ENCODE results near the gene MERTK. TPM values are rescaled to one million over a fixed set of nuclear protein-coding genes. Genes with fewer than 3 reads are reported as not detected.

Gene MERTK
- total and polyA plus RNA-seq, 10 of the 15 experiments (the other 5 are each of a cell fraction or from before 2014, with no cell fraction given): 0.13 to 30.6 (median 0.50) TPM

- ATAC-seq: no peak
- DNase-seq (ENCODE audit: low read depth, low spot score): no peak
- H3K4me2 ChIP-seq (ENCODE audit: control insufficient read depth, insufficient read depth): no peak overlapping the region
- no peak overlapping the region for H3K9ac ChIP-seq (ENCODE audit: control insufficient read depth, insufficient read depth, low read length)
- no peak overlapping the region for H2AFZ ChIP-seq (ENCODE audit: control insufficient read depth, low read depth, low read length)
- no peak for FAIRE-seq
- no peak overlapping the region for H3K27ac ChIP-seq (ENCODE audit: control insufficient read depth, insufficient read depth)
- peaks cover 6% of the 10 kb centered on the region for H3K4me1 ChIP-seq (ENCODE audit: control insufficient read depth, insufficient read depth, low read length)
- intact Hi-C loops (cut with micrococcal nuclease; ENCODE audit: unreplicated experiment) (no loop called here), in situ Hi-C loops (cut with MboI) (no loop called here)
- POLR2A ChIA-PET: no interaction called here
- no TSS peak for BruUV-seq (replicated peaks)
- SMC1A ChIA-PET (ENCODE audit: uncharacterized antibody, unreplicated experiment): no interaction called here
- no peaks in the 10 kb centered on the region for H3K79me2 ChIP-seq (ENCODE audit: control insufficient read depth, insufficient read depth, low read length)
- 48% methylated on average over 11 of the region's 11 CpGs for WGBS (ENCODE audit: insufficient coverage, insufficient replicate concordance, low lambda C conversion rate, missing lambda C conversion rate)
- RAD21 ChIA-PET (ENCODE audit: unreplicated experiment): no interaction called here
- no peaks in the 10 kb centered on the region; the same call in 2 of the 3 replicates for H3K9me3 ChIP-seq (replicated peaks; ENCODE audit: control insufficient read depth, insufficient read depth, low read length)
- no peaks in the 10 kb centered on the region for H4K20me1 ChIP-seq (ENCODE audit: control insufficient read depth, insufficient read depth)
- CTCF ChIA-PET: interaction anchor here (1.0 kb wide), 1 partner anchor 9 kb away, joined by 3 read pairs; no protein-coding TSS in a partner anchor
- no peaks in the 10 kb centered on the region for H3K36me3 ChIP-seq (ENCODE audit: control insufficient read depth in 2 of 2, insufficient read depth in 2 of 2, low read length in 1 of 2)
- no peaks in the 10 kb centered on the region for H3K27me3 ChIP-seq (replicated peaks in 1 of 2; ENCODE audit: control insufficient read depth in 2 of 2, insufficient read depth in 2 of 2, low read length in 1 of 2)
- TF ChIP-seq KDM1A (IDR thresholded peaks at IDR 0.05; ENCODE audit: borderline replicate concordance) (no peak), NKRF (conservative IDR thresholded peaks at IDR 0.05) (no peak), TCF12 (IDR thresholded peaks at IDR 0.05; ENCODE audit: low read depth, low read length) (no peak), ZNF622 (IDR thresholded peaks at IDR 0.05) (no peak), RAD21 (IDR thresholded peaks at IDR 0.05; ENCODE audit: insufficient read depth, low read depth, low read length) (no peak), EGR1 (IDR thresholded peaks at IDR 0.05; ENCODE audit: borderline replicate concordance in 1 of 2, low read depth in 2 of 2, low read length in 2 of 2) (no peak), SREBF2 (IDR thresholded peaks at IDR 0.05; ENCODE audit: low read length) (no peak), ZBTB11 (CRISPR knock-in tag; IDR thresholded peaks at IDR 0.05) (no peak), JUND (IDR thresholded peaks at IDR 0.05; ENCODE audit: low read depth, low read length) (no peak), STAT3 (IDR thresholded peaks at IDR 0.05; ENCODE audit: low read depth, low read length) (no peak), ZNF217 (IDR thresholded peaks at IDR 0.05) (no peak), SRF (IDR thresholded peaks at IDR 0.05; ENCODE audit: low read depth in 2 of 2, low read length in 2 of 2) (no peak), HDGF (IDR thresholded peaks at IDR 0.05) (no peak), ZNF384 (IDR thresholded peaks at IDR 0.05; ENCODE audit: borderline replicate concordance, low read depth, low read length) (no peak), PKNOX1 (IDR thresholded peaks at IDR 0.05) (no peak), ATF7 (IDR thresholded peaks at IDR 0.05; ENCODE audit: low read depth) (no peak), TARDBP (IDR thresholded peaks at IDR 0.05; ENCODE audit: borderline replicate concordance) (no peak), POLR2A (IDR thresholded peaks at IDR 0.05; ENCODE audit: low read depth, low read length) (no peak), EP300 (IDR thresholded peaks at IDR 0.05; ENCODE audit: borderline replicate concordance in 1 of 2, control insufficient read depth in 1 of 2, low read depth in 2 of 2, low read length in 2 of 2) (no peak), SMAD5 (IDR thresholded peaks at IDR 0.05; ENCODE audit: low read depth) (no peak)
- no peak overlapping the region for H3K4me3 ChIP-seq
Measured at GRCh38 chr2:111975053-111975552, 76.7 kb downstream of the MERTK start.

All from GM12878 (cell line).